Ovary (tissue), 9 donors: ENCODE measurements around the gene HPGD. TPM values are rescaled to one million over a fixed set of nuclear protein-coding genes. Genes with fewer than 3 reads are reported as not detected.

Source experiments
- DNase-seq, 5 donors: peaks; one replicate each; pipeline ENCODE4 v3.0.0-alpha.2; 2019 to 2020
- H3K27ac ChIP-seq, 2 donors: fragments of 200-600 bp; one replicate each; pipeline versions ENCODE4 v1.5.1 to v1.8.0; 2019 to 2022
- H3K27me3 ChIP-seq: fragments of 200-600 bp; one replicate; pipeline ENCODE4 v1.8.0; 2022
- H3K36me3 ChIP-seq: fragments of 200-600 bp; sonication (generic); one replicate; pipeline ENCODE4 v1.5.1; 2019
- H3K4me1 ChIP-seq: one replicate; pipeline ENCODE4 v1.8.1; 2013; ENCODE audit warnings: mild to moderate bottlenecking, moderate library complexity; ENCODE audit not compliant: insufficient read depth
- H3K4me3 ChIP-seq: fragments of 200-600 bp; sonication (generic); one replicate; pipeline ENCODE4 v1.5.1; 2017
- H3K9me3 ChIP-seq, 2 donors: fragments of 200-600 bp in 1 of 2; sonication (generic) in 1 of 2; one replicate each; pipeline versions ENCODE4 v1.5.1 to v1.8.1; 2013 to 2019; ENCODE audit warnings: mild to moderate bottlenecking in 1 of 2, moderate library complexity in 1 of 2
- EP300 ChIP-seq: sonication (generic); formaldehyde crosslinking; IDR thresholded peaks from one replicate; pipeline ENCODE4 v1.6.1; 2017; ENCODE audit warnings: antibody characterized with exemption
- POLR2A ChIP-seq: fragments of 450-650 bp; IDR thresholded peaks from one replicate; pipeline ENCODE4 v1.6.1; 2017; ENCODE audit warnings: antibody characterized with exemption, mild to moderate bottlenecking, moderate library complexity
- WGBS, 3 donors: extraction: QIAGEN DNeasy Blood & Tissue Kit in 1 of 3; methylation state at CpG; one replicate each; pipeline versions ENCODE4 v1.1.5 to v1.1.7; 2013 to 2017; 5-methylcytosine and 5-hydroxymethylcytosine counted together
- intact Hi-C, 4 donors: fragments of 100-400 bp; cut with DNase I; formaldehyde crosslinking; loops; one replicate each; pipeline versions ENCODE4 v1.11.0 to v1.15.1; 2022 to 2023
- polyA plus RNA-seq, 2 donors: library from polyadenylated mRNA; stranded (reverse); fragments of 200-250 nt in 1 of 2; fragments of 350-450 nt in 1 of 2; fragmentation: Illumina TruSeq in 1 of 2; extraction: RNeasy Lipid Tissue Mini Kit (QIAGEN cat#74804) in 1 of 2; gene quantifications; one replicate each; pipeline ENCODE4 v1.2.3, GENCODE V29; 2013 to 2014
- total RNA-seq, 7 donors: library from RNA; depleted of rRNA in 2 of 7; stranded (reverse); fragments of >200 nt in 2 of 7; fragmentation: NEBNext Ultra II Directional in 3 of 7; extraction: Animal tissue kit (Norgen Biotek cat#: 25700) in 3 of 7; gene quantifications; one replicate each; pipeline versions ENCODE4 v1.1.0 to v1.2.4, GENCODE V29; 2016 to 2023
- TF ChIP-seq, protein P1 (sequence below), 3 donors: fragments of 450-650 bp in 2 of 3; fragments of 200-600 bp in 1 of 3; IDR thresholded peaks; one replicate each; pipeline versions ENCODE4 v1.5.1 to v1.8.0; 2016 to 2022; ENCODE audit warnings: antibody characterized with exemption in 3 of 3, mild to moderate bottlenecking in 1 of 3
- donor health status: DM: no; HTN: no; CAD: no; lungs with moderate emphysema.
- donor health status: DM: no; HTN: no; CAD: no.
- donor health status: Bipolar disorder and iron deficiency.
- donor health status: DM: yes; HTN: yes; CAD: no.
- donor health status: DM: no; HTN: no; CAD: no.
- donor health status: DM: yes; HTN: yes; CAD: no.

The HPGD gene
- total and polyA plus RNA-seq, 9 donors: 0.69 to 20.6 (median 3.2) TPM; not detected in 2

DNA sequence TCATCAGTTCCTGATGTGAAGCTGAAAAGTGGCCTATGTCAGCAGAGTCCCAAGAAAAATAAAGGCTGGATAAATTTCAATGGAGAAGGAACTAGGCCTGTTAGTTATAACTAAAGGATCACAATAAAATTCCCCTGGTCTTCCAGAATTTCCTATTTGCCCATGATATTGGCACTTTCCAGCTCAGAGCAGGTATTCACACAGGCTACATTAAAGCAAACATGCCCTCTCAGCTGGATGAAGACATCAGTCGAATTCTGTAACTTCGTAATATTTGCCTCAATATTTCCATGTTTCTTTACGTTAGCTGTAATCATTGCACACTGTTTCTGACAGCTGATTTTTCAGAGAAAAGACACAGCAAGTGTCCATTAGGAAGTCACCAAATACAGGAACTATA lies 9.5 kb downstream of the HPGD start:
- no peaks in the 10 kb centered on the region for H3K27me3 ChIP-seq
- DNase-seq: no peak
- no peaks in the 10 kb centered on the region for H3K4me1 ChIP-seq
- H3K9me3 ChIP-seq: no peaks in the 10 kb centered on the region
- TF ChIP-seq, protein P1, sequence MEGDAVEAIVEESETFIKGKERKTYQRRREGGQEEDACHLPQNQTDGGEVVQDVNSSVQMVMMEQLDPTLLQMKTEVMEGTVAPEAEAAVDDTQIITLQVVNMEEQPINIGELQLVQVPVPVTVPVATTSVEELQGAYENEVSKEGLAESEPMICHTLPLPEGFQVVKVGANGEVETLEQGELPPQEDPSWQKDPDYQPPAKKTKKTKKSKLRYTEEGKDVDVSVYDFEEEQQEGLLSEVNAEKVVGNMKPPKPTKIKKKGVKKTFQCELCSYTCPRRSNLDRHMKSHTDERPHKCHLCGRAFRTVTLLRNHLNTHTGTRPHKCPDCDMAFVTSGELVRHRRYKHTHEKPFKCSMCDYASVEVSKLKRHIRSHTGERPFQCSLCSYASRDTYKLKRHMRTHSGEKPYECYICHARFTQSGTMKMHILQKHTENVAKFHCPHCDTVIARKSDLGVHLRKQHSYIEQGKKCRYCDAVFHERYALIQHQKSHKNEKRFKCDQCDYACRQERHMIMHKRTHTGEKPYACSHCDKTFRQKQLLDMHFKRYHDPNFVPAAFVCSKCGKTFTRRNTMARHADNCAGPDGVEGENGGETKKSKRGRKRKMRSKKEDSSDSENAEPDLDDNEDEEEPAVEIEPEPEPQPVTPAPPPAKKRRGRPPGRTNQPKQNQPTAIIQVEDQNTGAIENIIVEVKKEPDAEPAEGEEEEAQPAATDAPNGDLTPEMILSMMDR (IDR thresholded peaks at IDR 0.05): no peak
- TF ChIP-seq POLR2A: no peak
- WGBS, 3 donors: 59 to 63% (median 61%) methylated on average over 3 of the region's 3 CpGs
- no peak overlapping the region for H3K4me3 ChIP-seq
- intact Hi-C loops: no loop called here
- no peak overlapping the region for H3K27ac ChIP-seq
- H3K36me3 ChIP-seq: no peaks in the 10 kb centered on the region

DNA sequence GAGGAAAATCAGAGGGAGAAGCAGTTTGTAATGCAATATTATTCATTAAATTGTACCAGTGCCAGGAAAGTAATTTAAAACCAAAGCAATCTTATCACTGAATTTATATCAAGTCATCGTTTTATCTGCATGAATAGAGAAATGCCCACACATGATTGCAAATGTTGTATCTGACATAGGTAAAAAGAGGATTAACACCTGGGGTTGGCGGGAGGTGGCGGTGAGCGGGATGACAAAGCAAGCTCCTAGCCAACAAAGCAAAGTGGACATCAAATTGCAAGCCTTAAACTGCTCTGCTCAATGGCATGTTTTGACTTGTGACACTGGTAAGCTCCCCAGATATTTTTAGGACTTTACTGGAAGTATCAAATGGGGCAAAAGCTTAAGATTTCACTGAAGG lies 16.4 kb downstream of the HPGD start:
- intact Hi-C loops: no loop called here
- Histone ChIP-seq H3K4me3 (no peak overlapping the region), H3K27me3 (no peaks in the 10 kb centered on the region), H3K27ac (no peak overlapping the region), H3K4me1 (no peaks in the 10 kb centered on the region), H3K9me3 (no peaks in the 10 kb centered on the region), H3K36me3 (no peaks in the 10 kb centered on the region)
- TF ChIP-seq EP300: no peak
- TF ChIP-seq, protein P1 (IDR thresholded peaks at IDR 0.05): no peak
- TF ChIP-seq POLR2A: no peak
- no peak for DNase-seq
- WGBS, 3 donors: 76 to 81% (median 78%) methylated on average over 4 of the region's 4 CpGs

DNA sequence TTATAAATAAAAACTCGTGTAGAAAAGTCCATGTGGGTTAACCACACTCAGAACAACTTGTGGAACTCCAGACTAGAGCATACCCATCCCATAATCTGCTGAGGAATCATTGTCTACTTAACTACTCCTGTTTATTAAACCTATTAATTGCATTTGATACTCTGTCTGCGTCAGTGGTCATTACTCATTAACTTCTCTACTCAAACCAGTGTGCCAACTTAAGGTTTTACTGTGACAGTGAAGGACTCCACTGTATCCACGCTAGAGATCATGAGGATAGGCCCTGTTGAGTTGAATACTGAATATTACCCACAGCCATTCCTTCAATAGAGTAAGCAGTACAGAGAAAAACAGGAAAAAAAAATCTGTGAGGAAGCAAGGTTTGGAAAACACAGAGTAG lies 17.3 kb downstream of the HPGD start:
- TF ChIP-seq POLR2A: no peak
- TF ChIP-seq, protein P1 (IDR thresholded peaks at IDR 0.05): no peak
- TF ChIP-seq EP300: no peak
- no peak for DNase-seq
- no peaks in the 10 kb centered on the region for H3K4me1 ChIP-seq
- intact Hi-C loops: no loop called here
- 68 to 79% (median 68%) methylated on average over 3 of the region's 3 CpGs for WGBS, 3 donors
- H3K9me3 ChIP-seq: no peaks in the 10 kb centered on the region
- no peaks in the 10 kb centered on the region for H3K36me3 ChIP-seq
- no peak overlapping the region for H3K27ac ChIP-seq
- no peaks in the 10 kb centered on the region for H3K27me3 ChIP-seq
- H3K4me3 ChIP-seq: no peak overlapping the region

DNA sequence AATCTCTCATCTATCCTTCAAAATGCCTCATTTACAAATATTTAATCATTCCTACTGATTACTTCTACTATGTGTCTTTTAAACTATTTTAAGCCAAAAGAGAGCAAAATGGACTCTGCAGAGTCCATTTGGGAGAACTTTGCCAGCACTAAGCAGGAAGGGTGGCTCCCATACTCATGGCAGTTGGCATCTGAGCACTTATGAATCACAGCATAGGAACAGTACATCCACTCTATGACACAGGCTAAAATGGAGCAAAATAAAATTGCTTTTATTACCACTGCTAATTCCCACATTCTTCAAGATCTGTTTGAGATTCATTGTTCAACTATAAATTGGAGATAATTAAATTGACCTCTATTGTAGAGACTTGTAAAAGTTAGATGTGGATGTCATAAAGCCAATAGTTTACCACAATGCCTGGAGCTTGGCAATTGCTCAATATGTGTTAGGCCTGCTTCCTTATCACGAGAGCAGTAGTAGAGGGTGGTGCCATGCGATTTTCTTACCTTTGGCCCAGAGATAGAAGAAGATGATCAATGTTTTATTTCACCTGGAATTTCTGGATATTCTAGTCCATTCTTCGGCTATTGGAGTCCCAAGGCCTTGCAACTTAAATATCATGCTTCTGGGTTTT lies 19.1 kb downstream of the HPGD start:
- no peaks in the 10 kb centered on the region for H3K4me1 ChIP-seq
- no peaks in the 10 kb centered on the region for H3K36me3 ChIP-seq
- H3K9me3 ChIP-seq: no peaks in the 10 kb centered on the region
- DNase-seq: no peak
- H3K27ac ChIP-seq: no peak overlapping the region
- H3K4me3 ChIP-seq: no peak overlapping the region
- 82 to 89% (median 89%) methylated on average over 3 of the region's 3 CpGs for WGBS, 3 donors
- TF ChIP-seq POLR2A: no peak
- TF ChIP-seq, protein P1 (IDR thresholded peaks at IDR 0.05): no peak
- no peak for TF ChIP-seq EP300
- intact Hi-C loops: no loop called here
- H3K27me3 ChIP-seq: no peaks in the 10 kb centered on the region
